HepG2 (cell line): Measurements from ENCODE around the gene GFAP. TPM values are rescaled to one million over a fixed set of nuclear protein-coding genes. Genes with fewer than 3 reads are reported as not detected.

Experiments used
- FOXC1 ChIP-seq: sonication (generic); formaldehyde crosslinking; IDR thresholded peaks from 2 replicates; pipeline ENCODE4 v1.8.0; 2022; ENCODE audit warnings: mild to moderate bottlenecking, missing genetic modification reagents, borderline replicate concordance
- GABPB1 ChIP-seq: IDR thresholded peaks from 2 replicates; pipeline ENCODE4 v1.6.1; 2016; ENCODE audit warnings: mild to moderate bottlenecking, missing genetic modification reagents, moderate library complexity, missing compliant biosample characterization
- HOXA9 ChIP-seq: sonication (generic); formaldehyde crosslinking; IDR thresholded peaks from 2 replicates; pipeline ENCODE4 v1.8.1; 2022; ENCODE audit warnings: missing genetic modification reagents, mild to moderate bottlenecking, moderate library complexity, borderline replicate concordance
- NR2F6 ChIP-seq, 2 experiments: IDR thresholded peaks; 2 replicates each; pipeline ENCODE4 v1.6.1; 2016; ENCODE audit warnings: antibody characterized with exemption in 1 of 2, mild to moderate bottlenecking in 1 of 2
- SIX1 ChIP-seq: sonication (generic); formaldehyde crosslinking; IDR thresholded peaks from 2 replicates; pipeline ENCODE4 v1.4.0; 2020; ENCODE audit warnings: missing genetic modification reagents, borderline replicate concordance
- SKIL ChIP-seq: sonication (generic); formaldehyde crosslinking; IDR thresholded peaks from 2 replicates; pipeline ENCODE4 v1.8.0; 2022; ENCODE audit warnings: missing genetic modification reagents, mild to moderate bottlenecking, moderate library complexity, borderline replicate concordance
- ZHX2 ChIP-seq, 2 experiments: sonication (generic) in 1 of 2; formaldehyde crosslinking in 1 of 2; IDR thresholded peaks; 2 replicates each; pipeline versions ENCODE4 v1.6.1 to v1.9.0; 2014 to 2022; ENCODE audit warnings: antibody characterized with exemption in 1 of 2, borderline replicate concordance in 1 of 2, inconsistent platforms in 1 of 2, low read depth in 1 of 2, missing genetic modification reagents in 1 of 2
- ZKSCAN1 ChIP-seq: fragments of 150-350 bp; IDR thresholded peaks from 2 replicates; pipeline ENCODE4 v1.6.1; 2014; ENCODE audit warnings: low read length
- ZNF224 ChIP-seq: sonication (generic); formaldehyde crosslinking; IDR thresholded peaks from 2 replicates; pipeline ENCODE4 v1.5.0; 2020; ENCODE audit warnings: mild to moderate bottlenecking, missing genetic modification reagents
- ZNF552 ChIP-seq: sonication (generic); formaldehyde crosslinking; IDR thresholded peaks from 2 replicates; pipeline ENCODE4 v1.9.0; 2022; ENCODE audit warnings: missing genetic modification reagents, mild to moderate bottlenecking, borderline replicate concordance
- ZNF572 ChIP-seq: sonication (generic); formaldehyde crosslinking; IDR thresholded peaks from 2 replicates; pipeline ENCODE4 v1.5.1; 2020; ENCODE audit warnings: mild to moderate bottlenecking, missing genetic modification reagents
- ZNF614 ChIP-seq: IDR thresholded peaks from 2 replicates; pipeline ENCODE4 v1.6.1; 2018; ENCODE audit warnings: missing biosample characterization, missing genetic modification reagents, inconsistent platforms, borderline replicate concordance
- ZNF703 ChIP-seq: sonication (generic); formaldehyde crosslinking; IDR thresholded peaks from 2 replicates; pipeline ENCODE4 v1.5.1; 2020; ENCODE audit warnings: missing genetic modification reagents, mild to moderate bottlenecking, moderate library complexity, borderline replicate concordance
- ZNF780A ChIP-seq: sonication (generic); formaldehyde crosslinking; IDR thresholded peaks from 2 replicates; pipeline ENCODE4 v1.8.0; 2022; ENCODE audit warnings: mild to moderate bottlenecking, missing genetic modification reagents, moderate library complexity
- polyA plus RNA-seq, 8 experiments: library from polyadenylated mRNA; depleted of rRNA in 3 of 8; stranded (reverse) in 7 of 8; unstranded in 1 of 8; fragments of >200 nt; fragmentation: Illumina TruSeq in 4 of 8; extraction: Trizol in 4 of 8; gene quantifications; 2 replicates each; pipeline versions ENCODE4 v1.2.1 to v1.2.3, GENCODE V29; 2011 to 2016; ENCODE audit warnings: low read depth in 4 of 8, missing spikeins in 1 of 8, mixed read lengths in 1 of 8; ENCODE audit not compliant: insufficient read depth in 1 of 8
- total RNA-seq, 5 experiments: library from RNA; depleted of rRNA; stranded (reverse); fragments of >200 nt; fragmentation: Illumina TruSeq; extraction: Trizol; gene quantifications; 2 replicates each; pipeline ENCODE4 v1.2.3, GENCODE V29; 2016; ENCODE audit warnings: low read depth in 1 of 5
- TF ChIP-seq, protein P1 (sequence below): IDR thresholded peaks from 2 replicates; pipeline ENCODE4 v1.6.1; 2016; ENCODE audit warnings: missing compliant biosample characterization, missing genetic modification reagents, borderline replicate concordance
- TF ChIP-seq, protein P2 (sequence below): IDR thresholded peaks from 2 replicates; pipeline ENCODE4 v1.6.1; 2016; ENCODE audit warnings: low read depth

Gene GFAP
- total and polyA plus RNA-seq, 2 of the 13 experiments (the other 11 are each of a cell fraction or from before 2014, with no cell fraction given) = 0.11 to 0.29 TPM

- TF ChIP-seq NR2F6 (IDR thresholded peaks at IDR 0.05) (peak; percentile 23; the same call in 1 of the 2 replicates), NR2F6 (CRISPR knock-in tag; IDR thresholded peaks at IDR 0.05) (peak; percentile 88), SKIL (CRISPR knock-in tag) (0 out of 2 replicates have a peak, but pooled peaks have one; percentile 46), ZHX2 (IDR thresholded peaks at IDR 0.05; ENCODE audit: low read depth) (no peak), ZHX2 (CRISPR knock-in tag; IDR thresholded peaks at IDR 0.05; ENCODE audit: borderline replicate concordance) (no peak), ZNF224 (CRISPR knock-in tag) (no peak), ZNF780A (CRISPR knock-in tag) (no peak), SIX1 (CRISPR knock-in tag) (no peak), ZNF552 (no peak), GABPB1 (CRISPR knock-in tag) (peak; percentile 60; the same call in 1 of the 2 replicates), ZNF614 (CRISPR knock-in tag) (no peak), FOXC1 (CRISPR knock-in tag) (peak; percentile 66; the same call in 1 of the 2 replicates), HOXA9 (CRISPR knock-in tag) (no peak), ZNF703 (no peak), ZKSCAN1 (no peak), ZNF572 (0 out of 2 replicates have a peak, but pooled peaks have one; percentile 23)
- TF ChIP-seq, protein P1, sequence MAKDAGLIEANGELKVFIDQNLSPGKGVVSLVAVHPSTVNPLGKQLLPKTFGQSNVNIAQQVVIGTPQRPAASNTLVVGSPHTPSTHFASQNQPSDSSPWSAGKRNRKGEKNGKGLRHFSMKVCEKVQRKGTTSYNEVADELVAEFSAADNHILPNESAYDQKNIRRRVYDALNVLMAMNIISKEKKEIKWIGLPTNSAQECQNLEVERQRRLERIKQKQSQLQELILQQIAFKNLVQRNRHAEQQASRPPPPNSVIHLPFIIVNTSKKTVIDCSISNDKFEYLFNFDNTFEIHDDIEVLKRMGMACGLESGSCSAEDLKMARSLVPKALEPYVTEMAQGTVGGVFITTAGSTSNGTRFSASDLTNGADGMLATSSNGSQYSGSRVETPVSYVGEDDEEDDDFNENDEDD (CRISPR knock-in tag) = peak; percentile 43; the same call in 1 of the 2 replicates
- TF ChIP-seq, protein P2, sequence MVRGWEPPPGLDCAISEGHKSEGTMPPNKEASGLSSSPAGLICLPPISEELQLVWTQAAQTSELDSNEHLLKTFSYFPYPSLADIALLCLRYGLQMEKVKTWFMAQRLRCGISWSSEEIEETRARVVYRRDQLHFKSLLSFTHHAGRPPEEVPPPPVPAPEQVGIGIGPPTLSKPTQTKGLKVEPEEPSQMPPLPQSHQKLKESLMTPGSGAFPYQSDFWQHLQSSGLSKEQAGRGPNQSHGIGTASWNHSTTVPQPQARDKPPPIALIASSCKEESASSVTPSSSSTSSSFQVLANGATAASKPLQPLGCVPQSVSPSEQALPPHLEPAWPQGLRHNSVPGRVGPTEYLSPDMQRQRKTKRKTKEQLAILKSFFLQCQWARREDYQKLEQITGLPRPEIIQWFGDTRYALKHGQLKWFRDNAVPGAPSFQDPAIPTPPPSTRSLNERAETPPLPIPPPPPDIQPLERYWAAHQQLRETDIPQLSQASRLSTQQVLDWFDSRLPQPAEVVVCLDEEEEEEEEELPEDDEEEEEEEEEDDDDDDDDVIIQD (CRISPR knock-in tag) = no peak
These were observed 3.9 kb downstream of the GFAP start (continued) for GRCh38 chr17:44911133-44912001.
